Mesenchymal stem cell (in vitro differentiated cells and primary cell): ENCODE data around the gene KLHDC10.

Experiments
- DNase-seq: peaks from one replicate; pipeline ENCODE4 v3.0.0-alpha.2; 2013
- H2AFZ ChIP-seq: one replicate; pipeline ENCODE4 v1.6.1; 2013; ENCODE audit warnings: low read depth, mild to moderate bottlenecking, control low read depth, inconsistent platforms, low read length, moderate library complexity
- H2AK5ac ChIP-seq: 2 replicates; pipeline ENCODE4 v1.6.1; 2013; ENCODE audit warnings: low read length, moderate library complexity, mild to moderate bottlenecking, inconsistent platforms; ENCODE audit not compliant: severe bottlenecking
- H2BK120ac ChIP-seq: one replicate; pipeline ENCODE4 v1.6.1; 2013; ENCODE audit warnings: low read depth, mild to moderate bottlenecking, inconsistent platforms, low read length, moderate library complexity
- H2BK12ac ChIP-seq, 2 experiments: one replicate each; pipeline ENCODE4 v1.6.1; 2013; ENCODE audit warnings: inconsistent platforms in 2 of 2, low read length in 2 of 2, mild to moderate bottlenecking in 2 of 2, moderate library complexity in 2 of 2, control low read depth in 1 of 2
- H2BK15ac ChIP-seq: one replicate; pipeline ENCODE4 v1.6.1; 2013; ENCODE audit warnings: mild to moderate bottlenecking, low read depth, inconsistent platforms; ENCODE audit not compliant: poor library complexity, severe bottlenecking
- H2BK5ac ChIP-seq: 2 replicates; pipeline ENCODE4 v1.6.1; 2013; ENCODE audit warnings: low read depth, mild to moderate bottlenecking, low read length, control low read depth, inconsistent platforms; ENCODE audit not compliant: poor library complexity, severe bottlenecking
- H3K14ac ChIP-seq, 2 experiments: one replicate each; pipeline ENCODE4 v1.6.1; 2013; ENCODE audit warnings: inconsistent platforms in 2 of 2, low read length in 2 of 2, control low read depth in 1 of 2, mild to moderate bottlenecking in 1 of 2, moderate library complexity in 1 of 2
- H3K18ac ChIP-seq, 2 experiments: one replicate each; pipeline ENCODE4 v1.6.1; 2013; ENCODE audit warnings: inconsistent platforms in 2 of 2, low read length in 2 of 2, control low read depth in 1 of 2, low read depth in 1 of 2, mild to moderate bottlenecking in 1 of 2
- H3K23ac ChIP-seq, 2 experiments: one replicate each; pipeline ENCODE4 v1.6.1; 2013; ENCODE audit warnings: inconsistent platforms in 2 of 2, low read length in 2 of 2, mild to moderate bottlenecking in 2 of 2, moderate library complexity in 2 of 2, control low read depth in 1 of 2
- H3K27ac ChIP-seq: 2 replicates; pipeline ENCODE4 v1.5.1; 2013; ENCODE audit warnings: mild to moderate bottlenecking, moderate library complexity, low read length, control low read depth, inconsistent platforms; ENCODE audit not compliant: poor library complexity, severe bottlenecking
- H3K27me3 ChIP-seq, 2 experiments: 2 replicates each; pipeline versions ENCODE4 v1.6.1 to v1.7.0; 2013; ENCODE audit warnings: low read length in 2 of 2, mild to moderate bottlenecking in 2 of 2, moderate library complexity in 2 of 2, control low read depth in 1 of 2, inconsistent platforms in 1 of 2; ENCODE audit not compliant: control insufficient read depth in 1 of 2, insufficient read depth in 1 of 2
- H3K36me3 ChIP-seq, 2 experiments: 2 replicates each; pipeline versions ENCODE4 v1.6.1 to v1.7.0; 2013; ENCODE audit warnings: low read length in 2 of 2, control low read depth in 1 of 2, inconsistent platforms in 1 of 2, low read depth in 1 of 2, mild to moderate bottlenecking in 1 of 2; ENCODE audit not compliant: insufficient read depth in 2 of 2, control insufficient read depth in 1 of 2
- H3K4ac ChIP-seq, 2 experiments: one replicate each; pipeline ENCODE4 v1.6.1; 2013; ENCODE audit warnings: inconsistent platforms in 2 of 2, low read length in 2 of 2, mild to moderate bottlenecking in 2 of 2, moderate library complexity in 2 of 2, control low read depth in 1 of 2, low read depth in 1 of 2
- H3K4me1 ChIP-seq: 2 replicates; pipeline ENCODE4 v1.6.1; 2013; ENCODE audit warnings: low read depth, low read length, control low read depth; ENCODE audit not compliant: control insufficient read depth, insufficient read depth
- H3K4me2 ChIP-seq: 2 replicates; pipeline ENCODE4 v1.6.1; 2013; ENCODE audit warnings: low read length, mild to moderate bottlenecking, inconsistent platforms; ENCODE audit not compliant: poor library complexity, severe bottlenecking
- H3K4me3 ChIP-seq, 2 experiments: 2 replicates each; pipeline versions ENCODE4 v1.5.1 to v1.7.0; 2013; ENCODE audit warnings: low read length in 2 of 2, mild to moderate bottlenecking in 2 of 2, control low read depth in 1 of 2, low read depth in 1 of 2; ENCODE audit not compliant: insufficient read depth in 1 of 2
- H3K79me1 ChIP-seq: replicated peaks from 2 replicates; pipeline ENCODE4 v1.6.1; 2013; ENCODE audit warnings: mild to moderate bottlenecking, control low read depth, low read length, inconsistent platforms; ENCODE audit not compliant: poor library complexity, severe bottlenecking
- H3K9ac ChIP-seq: 2 replicates; pipeline ENCODE4 v1.7.0; 2013; ENCODE audit warnings: mild to moderate bottlenecking, low read length, moderate library complexity
- H3K9me3 ChIP-seq: 2 replicates; pipeline ENCODE4 v1.7.0; 2013; ENCODE audit warnings: mild to moderate bottlenecking, low read length; ENCODE audit not compliant: control insufficient read depth
- H4K8ac ChIP-seq: one replicate; pipeline ENCODE4 v1.6.1; 2013; ENCODE audit warnings: inconsistent platforms, mild to moderate bottlenecking, low read length, moderate library complexity
- H4K91ac ChIP-seq: one replicate; pipeline ENCODE4 v1.6.1; 2013; ENCODE audit warnings: mild to moderate bottlenecking, low read length, inconsistent platforms
- WGBS: methylation state at CpG from one replicate; pipeline ENCODE4 v1.1.7; 2013; ENCODE audit warnings: mixed read lengths; 5-methylcytosine and 5-hydroxymethylcytosine counted together

Gene KLHDC10

GRCh38 chr7:130127821-130128317, 57.5 kb downstream of the KLHDC10 start:
- peak overlapping the region in 1 of 2 experiments; percentile 3 for H3K4me3 ChIP-seq
- H2BK120ac ChIP-seq, result no peak overlapping the region
- WGBS, result no CpG with 5 or more reads among the region's 1 CpG
- H3K4ac ChIP-seq, result no peak overlapping the region
- no peak overlapping the region for H3K23ac ChIP-seq
- no peaks in the 10 kb centered on the region for H3K27me3 ChIP-seq
- no peak overlapping the region for H2AK5ac ChIP-seq
- H3K9ac ChIP-seq, result peak overlapping the region; percentile 7
- no peak overlapping the region for H3K18ac ChIP-seq
- no peak overlapping the region for H2AFZ ChIP-seq
- H2BK15ac ChIP-seq, result no peak overlapping the region
- H3K36me3 ChIP-seq, result peaks cover 29 to 77% of the 10 kb centered on the region in 2 experiments
- peaks cover 8% of the 10 kb centered on the region for H3K79me1 ChIP-seq
- H3K4me2 ChIP-seq, result no peak overlapping the region
- H3K27ac ChIP-seq, result no peak overlapping the region
- H3K4me1 ChIP-seq, result no peaks in the 10 kb centered on the region
- no peaks in the 10 kb centered on the region for H3K9me3 ChIP-seq
- no peak overlapping the region for H2BK12ac ChIP-seq
- DNase-seq, result peak; percentile 29
- H4K8ac ChIP-seq, result no peak overlapping the region
- no peak overlapping the region for H3K14ac ChIP-seq
- H2BK5ac ChIP-seq, result no peak overlapping the region
- H4K91ac ChIP-seq, result no peak overlapping the region

- H3K36me3 ChIP-seq, result peaks cover 26 to 76% of the 10 kb centered on the region in 2 experiments
- H4K8ac ChIP-seq, result no peak overlapping the region
- H3K4me1 ChIP-seq, result no peaks in the 10 kb centered on the region
- 85% methylated on average over 4 of the region's 4 CpGs for WGBS
- no peaks in the 10 kb centered on the region for H3K27me3 ChIP-seq
- no peak overlapping the region for H3K4ac ChIP-seq
- H3K18ac ChIP-seq, result no peak overlapping the region
- H3K4me2 ChIP-seq, result no peak overlapping the region
- no peak overlapping the region for H2BK120ac ChIP-seq
- no peak overlapping the region for H3K4me3 ChIP-seq
- no peak for DNase-seq
- H2BK5ac ChIP-seq, result no peak overlapping the region
- H3K9me3 ChIP-seq, result no peaks in the 10 kb centered on the region
- H2BK12ac ChIP-seq, result no peak overlapping the region
- H2BK15ac ChIP-seq, result no peak overlapping the region
- H3K79me1 ChIP-seq, result peaks cover 8% of the 10 kb centered on the region
- no peak overlapping the region for H3K27ac ChIP-seq
- H2AFZ ChIP-seq, result no peak overlapping the region
- H3K9ac ChIP-seq, result no peak overlapping the region
- H3K14ac ChIP-seq, result no peak overlapping the region
- H4K91ac ChIP-seq, result no peak overlapping the region
- H3K23ac ChIP-seq, result no peak overlapping the region
- H2AK5ac ChIP-seq, result no peak overlapping the region
Observed at GRCh38 chr7:130129011-130129411, 58.7 kb downstream of the KLHDC10 start.

- no peak overlapping the region for H2BK120ac ChIP-seq
Observed at GRCh38 chr7:130131191-130131834, 61.0 kb downstream of the KLHDC10 start.

GRCh38 chr7:130131964-130132875, 61.9 kb downstream of the KLHDC10 start:
- Histone ChIP-seq H3K4me2 (no peak overlapping the region), H3K14ac (no peak overlapping the region), H3K18ac (no peak overlapping the region), H2BK120ac (no peak overlapping the region), H3K23ac (no peak overlapping the region), H4K91ac (no peak overlapping the region), H3K4me1 (peaks cover 1% of the 10 kb centered on the region), H3K27ac (no peak overlapping the region), H2BK5ac (no peak overlapping the region), H2BK12ac (no peak overlapping the region), H4K8ac (no peak overlapping the region), H2AFZ (no peak overlapping the region), H2AK5ac (no peak overlapping the region), H3K36me3 (peaks cover 17 to 69% of the 10 kb centered on the region in 2 experiments), H3K27me3 (no peaks in the 10 kb centered on the region), H3K4me3 (no peak overlapping the region), H2BK15ac (no peak overlapping the region), H3K79me1 (peaks cover 11% of the 10 kb centered on the region), H3K9ac (no peak overlapping the region), H3K9me3 (no peaks in the 10 kb centered on the region), H3K4ac (no peak overlapping the region)
- no peak for DNase-seq
- WGBS, result 98% methylated on average over 10 of the region's 12 CpGs

More at GRCh38 chr7:130131191-130131834, 61.0 kb downstream of the KLHDC10 start:
- H3K4me1 ChIP-seq, result peaks cover 1% of the 10 kb centered on the region
- no peak for DNase-seq
- no peak overlapping the region for H4K8ac ChIP-seq
- H3K9ac ChIP-seq, result no peak overlapping the region
- H3K27me3 ChIP-seq, result no peaks in the 10 kb centered on the region
- H3K9me3 ChIP-seq, result no peaks in the 10 kb centered on the region
- WGBS, result 99% methylated on average over 6 of the region's 6 CpGs
- H2AK5ac ChIP-seq, result no peak overlapping the region
- no peak overlapping the region for H3K18ac ChIP-seq
- no peak overlapping the region for H2BK12ac ChIP-seq
- no peak overlapping the region for H4K91ac ChIP-seq
- no peak overlapping the region for H3K4ac ChIP-seq
- H3K27ac ChIP-seq, result no peak overlapping the region
- H3K36me3 ChIP-seq, result peaks cover 21 to 73% of the 10 kb centered on the region in 2 experiments
- no peak overlapping the region for H3K4me3 ChIP-seq
- H3K79me1 ChIP-seq, result peaks cover 11% of the 10 kb centered on the region
- no peak overlapping the region for H3K4me2 ChIP-seq
- H2AFZ ChIP-seq, result no peak overlapping the region
- no peak overlapping the region for H3K14ac ChIP-seq
- no peak overlapping the region for H2BK15ac ChIP-seq
- H3K23ac ChIP-seq, result no peak overlapping the region
- no peak overlapping the region for H2BK5ac ChIP-seq
